Body of pancreas (tissue), 4 donors: ENCODE data around the gene TNS2.

Source experiments
- POLR2A ChIP-seq, 3 donors: fragments of 450-650 bp; IDR thresholded peaks; one replicate each; pipeline ENCODE4 v1.6.1; 2016; ENCODE audit warnings: antibody characterized with exemption in 3 of 3, mild to moderate bottlenecking in 2 of 3
- TF ChIP-seq, protein P1 (sequence below), 7 experiments: fragments of 450-650 bp in 4 of 7; fragments of 200-600 bp in 3 of 7; sonication (generic) in 3 of 7; IDR thresholded peaks; one replicate each; pipeline ENCODE4 v1.5.1; 2016 to 2019; ENCODE audit warnings: antibody characterized with exemption in 7 of 7

- TF ChIP-seq, protein P1, sequence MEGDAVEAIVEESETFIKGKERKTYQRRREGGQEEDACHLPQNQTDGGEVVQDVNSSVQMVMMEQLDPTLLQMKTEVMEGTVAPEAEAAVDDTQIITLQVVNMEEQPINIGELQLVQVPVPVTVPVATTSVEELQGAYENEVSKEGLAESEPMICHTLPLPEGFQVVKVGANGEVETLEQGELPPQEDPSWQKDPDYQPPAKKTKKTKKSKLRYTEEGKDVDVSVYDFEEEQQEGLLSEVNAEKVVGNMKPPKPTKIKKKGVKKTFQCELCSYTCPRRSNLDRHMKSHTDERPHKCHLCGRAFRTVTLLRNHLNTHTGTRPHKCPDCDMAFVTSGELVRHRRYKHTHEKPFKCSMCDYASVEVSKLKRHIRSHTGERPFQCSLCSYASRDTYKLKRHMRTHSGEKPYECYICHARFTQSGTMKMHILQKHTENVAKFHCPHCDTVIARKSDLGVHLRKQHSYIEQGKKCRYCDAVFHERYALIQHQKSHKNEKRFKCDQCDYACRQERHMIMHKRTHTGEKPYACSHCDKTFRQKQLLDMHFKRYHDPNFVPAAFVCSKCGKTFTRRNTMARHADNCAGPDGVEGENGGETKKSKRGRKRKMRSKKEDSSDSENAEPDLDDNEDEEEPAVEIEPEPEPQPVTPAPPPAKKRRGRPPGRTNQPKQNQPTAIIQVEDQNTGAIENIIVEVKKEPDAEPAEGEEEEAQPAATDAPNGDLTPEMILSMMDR (IDR thresholded peaks at IDR 0.05): no peak
- no peak for TF ChIP-seq POLR2A (IDR thresholded peaks at IDR 0.05)
Observed at GRCh38 chr12:53058674-53059433, 9.0 kb downstream of the TNS2 start.
